GM18867 (cell line): ENCODE measurements around the gene DCN.

Experiments used
- ATAC-seq: cut with Tn5 transposase; IDR thresholded peaks from one replicate; pipeline ENCODE4 v1.9.1; 2021; ENCODE audit warnings: mild to moderate bottlenecking, moderate library complexity; ENCODE audit not compliant: unreplicated experiment

Gene DCN

GRCh38 chr12:91140026-91140931 lies 42.3 kb downstream of the DCN start:
- no peak for ATAC-seq

GRCh38 chr12:91139286-91139685 lies 43.3 kb downstream of the DCN start:
- no peak for ATAC-seq

GRCh38 chr12:91138337-91138920 lies 44.2 kb downstream of the DCN start:
- ATAC-seq: no peak

GRCh38 chr12:91133871-91134270 lies 48.7 kb downstream of the DCN start:
- no peak for ATAC-seq

GRCh38 chr12:91129662-91130362 lies 52.8 kb downstream of the DCN start:
- no peak for ATAC-seq

- peak; percentile 62 for ATAC-seq
Measured at GRCh38 chr12:91127751-91128150, 54.9 kb downstream of the DCN start.

- no peak for ATAC-seq
Measured at GRCh38 chr12:91127306-91127705, 55.3 kb downstream of the DCN start.

- no peak for ATAC-seq
Measured at GRCh38 chr12:91126516-91126915, 56.1 kb downstream of the DCN start.

GRCh38 chr12:91123236-91123916 lies 59.2 kb downstream of the DCN start:
- no peak for ATAC-seq

GRCh38 chr12:91120781-91121180 lies 61.8 kb downstream of the DCN start:
- ATAC-seq: no peak

- no peak for ATAC-seq
Measured at GRCh38 chr12:91119089-91119488, 63.5 kb downstream of the DCN start.

GRCh38 chr12:91113621-91114020 lies 69.0 kb downstream of the DCN start:
- ATAC-seq: no peak

- no peak for ATAC-seq
Measured at GRCh38 chr12:91111366-91112325, 71.0 kb downstream of the DCN start, which contains the start of gene LUM. Gene LUM, minus strand, starts transcription at chr12:91111494. Its CDS starts 2,515 bp downstream, at chr12:91108979.

- no peak for ATAC-seq
Measured at GRCh38 chr12:91110311-91110924, 72.2 kb downstream of the DCN start.

GRCh38 chr12:91109581-91110310 lies 72.9 kb downstream of the DCN start:
- no peak for ATAC-seq

GRCh38 chr12:91109148-91109564 lies 73.5 kb downstream of the DCN start:
- peak; percentile 72 for ATAC-seq

GRCh38 chr12:91108196-91108755 lies 74.3 kb downstream of the DCN start:
- no peak for ATAC-seq

GRCh38 chr12:91106283-91106682 lies 76.3 kb downstream of the DCN start:
- ATAC-seq: no peak
